Measurements from ENCODE around the gene CD300LD. TPM values are rescaled to one million over a fixed set of nuclear protein-coding genes. Genes with fewer than 3 reads are reported as not detected.

The CD300LD gene
- total RNA-seq (not detected in 2 replicates), polyA plus RNA-seq (not detected in 2 replicates)

- H3K79me2 ChIP-seq: no peaks in the 10 kb centered on the region
- TF ChIP-seq EZH2 (IDR thresholded peaks at IDR 0.05; ENCODE audit: borderline replicate concordance) (no peak), EZH2phosphoT487 (IDR thresholded peaks at IDR 0.05; ENCODE audit: low read depth, severe bottlenecking, unreplicated experiment) (no peak), CTCF (IDR thresholded peaks at IDR 0.05; ENCODE audit: poor library complexity) (no peak)
- no peaks in the 10 kb centered on the region for H3K27me3 ChIP-seq
- H3K27ac ChIP-seq: no peak within 1 kb of the TSS
- H3K9me2 ChIP-seq (replicated peaks; ENCODE audit: insufficient read depth): no peaks in the 10 kb centered on the region
- H2AFZ ChIP-seq: no peak within 1 kb of the TSS
- 82% methylated on average over 14 of the region's 14 CpGs for WGBS (ENCODE audit: low lambda C conversion rate, missing lambda C conversion rate)
- H3K4me2 ChIP-seq: no peak within 1 kb of the TSS
- H3K9me3 ChIP-seq (ENCODE audit: low read depth): no peaks in the 10 kb centered on the region
- H3K4me3 ChIP-seq: no peak within 1 kb of the TSS
- no peak for DNase-seq (ENCODE audit: low spot score)
- H4K20me1 ChIP-seq (ENCODE audit: insufficient read depth, poor library complexity, severe bottlenecking): no peaks in the 10 kb centered on the region
- H3K4me1 ChIP-seq (ENCODE audit: insufficient read depth): no peaks in the 10 kb centered on the region
- no peaks in the 10 kb centered on the region for H3K36me3 ChIP-seq (replicated peaks; ENCODE audit: insufficient read depth, low read depth)
Observed at GRCh38 chr17:74592087-74592990, at the start of gene CD300LD. TSS of gene CD300LD (minus strand) at chr17:74592283. CDS start at chr17:74592202, 81 bp downstream.

- no peaks in the 10 kb centered on the region for H3K9me2 ChIP-seq (replicated peaks; ENCODE audit: insufficient read depth)
- no peaks in the 10 kb centered on the region for H3K9me3 ChIP-seq (ENCODE audit: low read depth)
- no peak overlapping the region for H3K4me2 ChIP-seq
- no peak overlapping the region for H3K4me3 ChIP-seq
- H3K27me3 ChIP-seq: peaks cover 8% of the 10 kb centered on the region
- no peak for DNase-seq (ENCODE audit: low spot score)
- H3K27ac ChIP-seq: no peak overlapping the region
- no peaks in the 10 kb centered on the region for H3K4me1 ChIP-seq (ENCODE audit: insufficient read depth)
- no peaks in the 10 kb centered on the region for H4K20me1 ChIP-seq (ENCODE audit: insufficient read depth, poor library complexity, severe bottlenecking)
- WGBS (ENCODE audit: low lambda C conversion rate, missing lambda C conversion rate): 69% methylated on average over 6 of the region's 6 CpGs
- H3K36me3 ChIP-seq (replicated peaks; ENCODE audit: insufficient read depth, low read depth): no peaks in the 10 kb centered on the region
- no peaks in the 10 kb centered on the region for H3K79me2 ChIP-seq
- TF ChIP-seq CTCF (IDR thresholded peaks at IDR 0.05; ENCODE audit: poor library complexity) (no peak), EZH2phosphoT487 (IDR thresholded peaks at IDR 0.05; ENCODE audit: low read depth, severe bottlenecking, unreplicated experiment) (no peak)
- H2AFZ ChIP-seq: no peak overlapping the region
Observed at GRCh38 chr17:74641224-74641957, 49.3 kb upstream of the CD300LD start.

DNA sequence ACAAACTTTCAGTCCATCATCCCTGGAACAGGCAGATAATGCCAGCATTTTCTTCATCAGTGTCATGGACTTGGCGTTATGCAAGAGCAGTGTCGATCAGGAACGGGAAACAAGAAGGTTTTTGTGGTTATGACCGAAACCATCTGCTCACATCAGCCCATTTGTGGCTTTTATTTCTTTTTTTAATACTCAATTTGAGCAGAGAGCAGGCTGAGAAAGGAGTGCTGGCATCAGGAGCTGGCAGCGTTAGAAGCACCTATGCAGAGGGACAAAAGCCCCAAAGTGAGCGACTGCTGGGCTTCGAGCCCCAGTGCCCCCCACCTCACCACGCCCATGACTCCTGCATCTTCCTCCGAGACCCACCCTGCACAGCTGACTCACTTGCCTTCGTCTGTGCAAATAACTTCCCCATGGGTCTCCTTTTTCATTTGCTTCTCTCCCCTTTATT, 47.6 kb upstream of the CD300LD start:
- H3K79me2 ChIP-seq: no peaks in the 10 kb centered on the region
- H3K9me2 ChIP-seq (replicated peaks; ENCODE audit: insufficient read depth): no peaks in the 10 kb centered on the region
- H3K4me1 ChIP-seq (ENCODE audit: insufficient read depth): no peaks in the 10 kb centered on the region
- no peak for TF ChIP-seq CTCF (IDR thresholded peaks at IDR 0.05; ENCODE audit: poor library complexity)
- no peak for TF ChIP-seq EZH2 (IDR thresholded peaks at IDR 0.05; ENCODE audit: borderline replicate concordance)
- TF ChIP-seq EZH2phosphoT487 (IDR thresholded peaks at IDR 0.05; ENCODE audit: low read depth, severe bottlenecking, unreplicated experiment): no peak
- WGBS (ENCODE audit: low lambda C conversion rate, missing lambda C conversion rate): 83% methylated on average over 10 of the region's 10 CpGs
- no peaks in the 10 kb centered on the region for H4K20me1 ChIP-seq (ENCODE audit: insufficient read depth, poor library complexity, severe bottlenecking)
- H3K4me3 ChIP-seq: no peak overlapping the region
- no peak overlapping the region for H3K4me2 ChIP-seq
- H3K9me3 ChIP-seq (ENCODE audit: low read depth): no peaks in the 10 kb centered on the region
- DNase-seq (ENCODE audit: low spot score): no peak
- H3K27me3 ChIP-seq: peaks cover 8% of the 10 kb centered on the region
- no peaks in the 10 kb centered on the region for H3K36me3 ChIP-seq (replicated peaks; ENCODE audit: insufficient read depth, low read depth)
- no peak overlapping the region for H3K27ac ChIP-seq
- no peak overlapping the region for H2AFZ ChIP-seq
